ENCODE measurements around the gene OSGEP. TPM values are rescaled to one million over a fixed set of nuclear protein-coding genes. Genes with fewer than 3 reads are reported as not detected.

OSGEP gene
- total RNA-seq, 1 experiment from 2014 or later, result 50.8 TPM

GRCh38 chr14:20460458-20461224 lies 6.0 kb upstream of the OSGEP start:
- no peak overlapping the region for H4K8ac ChIP-seq (replicated peaks; ENCODE audit: insufficient read length, low read depth, low read length)
- peak overlapping the region; percentile 95 for H3K4me2 ChIP-seq (ENCODE audit: insufficient read depth, insufficient read length, low read length)
- peaks cover 8% of the 10 kb centered on the region for H3K23me2 ChIP-seq (ENCODE audit: insufficient read length, low read depth, low read length, poor library complexity, severe bottlenecking)
- peaks cover 18 to 26% of the 10 kb centered on the region in 2 experiments for H3K4me1 Mint-ChIP-seq
- no peak overlapping the region for H3K4ac ChIP-seq (ENCODE audit: low read depth, low read length)
- H2BK12ac ChIP-seq (ENCODE audit: insufficient read length, low read depth, low read length), result no peak overlapping the region
- H3T11ph ChIP-seq (ENCODE audit: low read length), result no peak overlapping the region
- peaks cover 0 to 24% (median 18%) of the 10 kb centered on the region in 3 experiments for H3K36me3 Mint-ChIP-seq (ENCODE audit: insufficient read depth in 1 of 3, low read depth in 3 of 3)
- H3K9me3 ChIP-seq (ENCODE audit: control insufficient read depth, low read depth, low read length), result no peaks in the 10 kb centered on the region
- H3K4me1 ChIP-seq (ENCODE audit: insufficient read depth, low read length), result no peaks in the 10 kb centered on the region; the same call in 1 of the 2 replicates
- no peak overlapping the region for H2BK5ac ChIP-seq (ENCODE audit: insufficient read length, low read length)
- WGBS (ENCODE audit: extremely low coverage, insufficient read length, low lambda C conversion rate), result no CpG with 5 or more reads among the region's 32 CpGs
- H3K27ac Mint-ChIP-seq, result peak overlapping the region; percentile 84 to 95 (median 90); a peak in 6 of 7 replicates
- no peaks in the 10 kb centered on the region for H4K20me1 ChIP-seq (ENCODE audit: control insufficient read depth, insufficient read depth, insufficient read length)
- H3K9me3 Mint-ChIP-seq, result peaks cover 4 to 5% of the 10 kb centered on the region in 2 experiments; a peak in 3 of 5 replicates
- no peak overlapping the region for H3K56ac ChIP-seq (ENCODE audit: insufficient read length, low read depth, low read length)
- no peak overlapping the region for H4K91ac ChIP-seq (ENCODE audit: insufficient read length, low read depth, low read length)
- no peak overlapping the region for H3K23ac ChIP-seq (ENCODE audit: insufficient read length, low read depth, low read length)
- no peak overlapping the region for H2AFZ ChIP-seq (ENCODE audit: low read length)
- TF ChIP-seq CTCF (conservative IDR thresholded peaks at IDR 0.05), result no peak
- peak; percentile 63 for DNase-seq
- H3K79me1 ChIP-seq (ENCODE audit: insufficient read depth, low read depth, low read length, poor library complexity, severe bottlenecking), result peaks cover 6% of the 10 kb centered on the region
- no peaks in the 10 kb centered on the region; the same call in 1 of the 2 replicates for H3K27me3 Mint-ChIP-seq (ENCODE audit: low read depth)
- peak overlapping the region; percentile 72 for H3K9ac ChIP-seq (ENCODE audit: extremely low read depth, insufficient read length, low read length)
- H2BK120ac ChIP-seq (ENCODE audit: low read depth, low read length, poor library complexity, severe bottlenecking), result no peak overlapping the region
- H4K5ac ChIP-seq (ENCODE audit: insufficient read length, low read depth, low read length), result no peak overlapping the region
- H3K18ac ChIP-seq (ENCODE audit: insufficient read length, low read depth, low read length), result peak overlapping the region; percentile 68
- peaks cover 11% of the 10 kb centered on the region; the same call in 1 of the 2 replicates for H3K79me2 ChIP-seq (ENCODE audit: insufficient read depth, low read length)
- no peak overlapping the region for H2BK15ac ChIP-seq (ENCODE audit: low read depth, low read length)
- H3K4me3 Mint-ChIP-seq, result peak overlapping the region; percentile 89 to 93
- no peak overlapping the region for H2AK5ac ChIP-seq (ENCODE audit: insufficient read length, low read length)
- H2BK20ac ChIP-seq (ENCODE audit: low read depth, low read length, poor library complexity, severe bottlenecking), result no peak overlapping the region
- H3K27ac ChIP-seq (ENCODE audit: insufficient read length, low read depth, low read length), result no peak overlapping the region
- H3K14ac ChIP-seq (ENCODE audit: insufficient read depth, low read length), result peak overlapping the region; percentile 85
- H3K27me3 ChIP-seq (ENCODE audit: insufficient read depth, low read length), result no peaks in the 10 kb centered on the region
